ENCODE data around the gene USP11.

DNA sequence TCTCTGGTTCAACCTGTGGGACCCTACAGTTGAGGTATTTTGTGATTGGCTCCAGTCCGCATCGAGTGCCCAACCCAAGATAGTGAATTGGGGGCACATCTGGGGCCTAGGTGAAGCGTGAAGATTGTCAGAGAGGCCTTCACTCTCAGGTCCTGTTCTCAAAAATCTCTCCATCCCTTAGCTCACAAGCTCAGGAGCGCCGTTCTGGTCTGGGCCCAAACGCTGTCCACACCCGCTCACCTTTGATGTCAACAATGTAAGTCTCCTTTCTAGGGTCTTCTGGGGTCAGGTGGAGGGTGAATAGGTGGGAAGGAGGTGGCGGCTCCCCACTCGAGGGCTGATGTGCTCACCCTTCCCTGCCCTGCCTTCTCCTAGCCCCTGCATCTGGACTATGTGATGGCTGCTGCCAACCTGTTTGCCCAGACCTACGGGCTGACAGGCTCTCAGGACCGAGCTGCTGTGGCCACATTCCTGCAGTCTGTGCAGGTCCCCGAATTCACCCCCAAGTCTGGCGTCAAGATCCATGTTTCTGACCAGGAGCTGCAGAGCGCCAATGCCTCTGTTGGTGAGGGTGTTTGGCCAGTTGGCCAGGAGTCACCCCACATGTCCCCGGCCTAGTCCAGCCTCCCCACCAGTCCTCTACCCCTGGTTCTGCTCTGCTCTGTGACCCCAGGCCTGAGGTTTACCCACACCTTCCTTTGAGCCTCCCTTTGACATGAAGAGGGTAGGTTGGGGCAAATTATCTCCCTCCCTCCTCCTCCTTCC, 22.0 kb upstream of the USP11 start:
- TF ChIP-seq, protein P1, sequence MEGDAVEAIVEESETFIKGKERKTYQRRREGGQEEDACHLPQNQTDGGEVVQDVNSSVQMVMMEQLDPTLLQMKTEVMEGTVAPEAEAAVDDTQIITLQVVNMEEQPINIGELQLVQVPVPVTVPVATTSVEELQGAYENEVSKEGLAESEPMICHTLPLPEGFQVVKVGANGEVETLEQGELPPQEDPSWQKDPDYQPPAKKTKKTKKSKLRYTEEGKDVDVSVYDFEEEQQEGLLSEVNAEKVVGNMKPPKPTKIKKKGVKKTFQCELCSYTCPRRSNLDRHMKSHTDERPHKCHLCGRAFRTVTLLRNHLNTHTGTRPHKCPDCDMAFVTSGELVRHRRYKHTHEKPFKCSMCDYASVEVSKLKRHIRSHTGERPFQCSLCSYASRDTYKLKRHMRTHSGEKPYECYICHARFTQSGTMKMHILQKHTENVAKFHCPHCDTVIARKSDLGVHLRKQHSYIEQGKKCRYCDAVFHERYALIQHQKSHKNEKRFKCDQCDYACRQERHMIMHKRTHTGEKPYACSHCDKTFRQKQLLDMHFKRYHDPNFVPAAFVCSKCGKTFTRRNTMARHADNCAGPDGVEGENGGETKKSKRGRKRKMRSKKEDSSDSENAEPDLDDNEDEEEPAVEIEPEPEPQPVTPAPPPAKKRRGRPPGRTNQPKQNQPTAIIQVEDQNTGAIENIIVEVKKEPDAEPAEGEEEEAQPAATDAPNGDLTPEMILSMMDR (IDR thresholded peaks at IDR 0.05), result no peak
- TF ChIP-seq POLR2A (IDR thresholded peaks at IDR 0.05) (no peak), POLR2AphosphoS5 (IDR thresholded peaks at IDR 0.05; ENCODE audit: insufficient read depth in 1 of 2, low read depth in 1 of 2) (no peak)
